Measurements from ENCODE around the gene CRYAB. TPM values are rescaled to one million over a fixed set of nuclear protein-coding genes. Genes with fewer than 3 reads are reported as not detected.
"Not testable (repeated sequence)": the region's sequence is repeated elsewhere in the genome, so short reads cannot be mapped to it uniquely, and the experiment has no call there.

Gene CRYAB
- total RNA-seq, 1 donor from 2014 or later: 2,279 TPM

- no peak for DNase-seq (ENCODE audit: low spot score)
These were observed 651 bp downstream of the CRYAB start for GRCh38 chr11:111910676-111911562.

- no peak for DNase-seq (ENCODE audit: low spot score)
These were observed 2.2 kb downstream of the CRYAB start for GRCh38 chr11:111909378-111909777.

DNA sequence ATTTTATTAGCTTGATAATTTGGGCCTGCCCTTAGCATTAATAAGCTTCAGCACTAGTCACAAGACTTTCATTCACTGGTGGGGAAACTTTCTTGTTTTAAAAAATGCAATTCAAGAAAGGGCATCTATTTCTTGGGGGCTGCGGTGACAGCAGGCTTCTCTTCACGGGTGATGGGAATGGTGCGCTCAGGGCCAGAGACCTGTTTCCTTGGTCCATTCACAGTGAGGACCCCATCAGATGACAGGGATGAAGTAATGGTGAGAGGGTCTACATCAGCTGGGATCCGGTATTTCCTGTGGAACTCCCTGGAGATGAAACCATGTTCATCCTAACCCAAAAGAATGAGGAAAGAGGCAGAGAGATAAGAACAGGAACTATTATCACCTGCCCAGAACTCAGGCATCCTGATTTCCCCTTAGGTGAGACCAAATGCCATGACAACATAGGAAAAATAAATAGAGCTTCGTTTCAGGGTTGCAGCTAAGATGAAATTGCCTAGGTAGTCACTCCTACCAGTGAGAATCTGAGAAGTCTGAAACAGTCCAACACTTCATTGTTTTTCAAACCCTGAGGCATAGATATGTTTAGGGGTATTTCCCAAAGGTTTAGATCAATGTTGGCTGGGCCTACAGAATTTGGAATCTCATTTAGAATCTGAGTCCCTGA is 2.8 kb downstream of the CRYAB start:
- no peak for DNase-seq (ENCODE audit: low spot score)

GRCh38 chr11:111906680-111907079 is 4.9 kb downstream of the CRYAB start:
- no peak for DNase-seq (ENCODE audit: low spot score)

- DNase-seq (ENCODE audit: low spot score): no peak
These were observed 6.2 kb downstream of the CRYAB start for GRCh38 chr11:111905411-111905810.

GRCh38 chr11:111886844-111887243 is 24.7 kb downstream of the CRYAB start:
- DNase-seq (ENCODE audit: low spot score): no peak

DNA sequence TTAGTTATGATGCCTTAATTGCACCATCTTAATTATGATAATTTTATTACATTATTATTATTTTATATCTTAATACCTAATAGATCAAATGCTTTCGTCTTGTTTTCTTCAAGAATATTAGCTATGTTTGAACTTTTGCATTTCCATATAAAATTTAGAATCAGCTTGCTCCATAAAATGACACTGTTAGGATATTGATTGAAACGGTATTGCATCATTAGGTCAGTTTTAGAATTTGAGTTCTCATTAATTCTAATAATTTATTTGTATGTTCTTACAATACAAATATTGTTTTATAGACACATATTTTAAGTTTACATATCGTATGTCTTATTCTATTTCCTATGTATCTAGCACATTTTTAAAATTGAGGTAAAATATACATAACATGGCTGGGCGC is 25.5 kb downstream of the CRYAB start:
- no peak for DNase-seq (ENCODE audit: low spot score)

GRCh38 chr11:111885053-111885452 is 26.5 kb downstream of the CRYAB start:
- DNase-seq (ENCODE audit: low spot score): not testable (repeated sequence)

- no peak for DNase-seq (ENCODE audit: low spot score)
These were observed 29.4 kb downstream of the CRYAB start for GRCh38 chr11:111882202-111882601.

GRCh38 chr11:111879637-111879960 is 32.0 kb downstream of the CRYAB start:
- DNase-seq (ENCODE audit: low spot score): no peak

GRCh38 chr11:111878849-111879636 is 32.5 kb downstream of the CRYAB start, which contains the start of the genes CFAP68 and FDXACB1:
Gene CFAP68 (plus strand): TSS chr11:111879541. CDS start chr11:111879561, 20 bp downstream.
Gene FDXACB1 (minus strand): TSS chr11:111879165. CDS start chr11:111879132, 33 bp downstream.
- peak; percentile 98 for DNase-seq (ENCODE audit: low spot score)

- no peak for DNase-seq (ENCODE audit: low spot score)
These were observed 33.2 kb downstream of the CRYAB start for GRCh38 chr11:111878385-111878848.

DNA sequence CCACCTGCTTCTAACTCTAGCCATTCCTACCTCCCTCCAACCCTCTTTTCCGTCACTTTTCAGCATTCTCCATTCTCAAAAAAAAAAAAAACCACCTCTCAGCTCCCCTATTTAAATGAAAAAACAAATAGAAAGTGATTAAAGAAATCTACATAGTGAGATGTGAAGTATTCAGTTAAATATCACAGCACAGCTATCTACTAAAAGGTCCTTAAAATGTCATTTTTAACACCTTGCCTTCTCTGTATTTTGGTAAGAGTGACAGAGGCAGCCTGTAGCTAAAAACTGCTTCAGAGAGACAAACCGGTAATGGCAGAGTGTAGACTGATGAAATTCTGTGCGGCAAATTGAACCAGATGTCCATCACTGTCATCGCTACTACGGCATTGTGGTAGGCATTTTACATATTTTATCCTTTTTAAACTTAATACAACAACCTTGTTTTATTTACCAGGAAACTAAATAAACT is 39.8 kb downstream of the CRYAB start:
- DNase-seq (ENCODE audit: low spot score): no peak

GRCh38 chr11:111870886-111871692 is 40.5 kb downstream of the CRYAB start, which contains the start of gene ALG9:
Gene ALG9 (minus strand): TSS chr11:111871581. CDS start chr11:111871482, 99 bp downstream.
- no peak for DNase-seq (ENCODE audit: low spot score)

DNA sequence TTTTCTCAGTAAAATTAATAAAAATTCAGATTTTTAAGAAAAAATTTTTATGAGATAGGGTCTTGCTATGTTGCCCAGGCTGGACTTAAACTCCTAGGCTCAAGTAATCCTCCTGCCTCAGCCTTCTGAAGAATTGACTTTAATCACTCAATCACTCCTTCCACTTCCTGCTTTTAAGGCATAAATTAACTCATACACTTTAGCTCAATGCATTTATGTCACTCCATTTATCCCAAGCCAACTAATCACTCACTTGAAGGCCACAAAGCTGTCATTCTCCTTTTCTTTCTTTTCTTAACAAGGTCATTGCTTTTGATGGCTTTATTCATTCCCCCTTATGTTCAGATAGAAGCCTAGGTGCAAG is 41.1 kb downstream of the CRYAB start:
- no peak for DNase-seq (ENCODE audit: low spot score)

- no peak for DNase-seq (ENCODE audit: low spot score)
These were observed 41.5 kb downstream of the CRYAB start for GRCh38 chr11:111870113-111870512.

GRCh38 chr11:111860257-111860656 is 51.3 kb downstream of the CRYAB start:
- no peak for DNase-seq (ENCODE audit: low spot score)

Data from mesenteric fat pad (tissue), 1 donor.